ENCODE results near the gene WNT7B.

GRCh38 chr22:46025973-46026898 is 49.3 kb upstream of the WNT7B start:
- TF ChIP-seq, protein P1, sequence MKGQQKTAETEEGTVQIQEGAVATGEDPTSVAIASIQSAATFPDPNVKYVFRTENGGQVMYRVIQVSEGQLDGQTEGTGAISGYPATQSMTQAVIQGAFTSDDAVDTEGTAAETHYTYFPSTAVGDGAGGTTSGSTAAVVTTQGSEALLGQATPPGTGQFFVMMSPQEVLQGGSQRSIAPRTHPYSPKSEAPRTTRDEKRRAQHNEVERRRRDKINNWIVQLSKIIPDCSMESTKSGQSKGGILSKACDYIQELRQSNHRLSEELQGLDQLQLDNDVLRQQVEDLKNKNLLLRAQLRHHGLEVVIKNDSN (IDR thresholded peaks at IDR 0.05; ENCODE audit: borderline replicate concordance, low read depth) = no peak
- TF ChIP-seq CTCF (IDR thresholded peaks at IDR 0.05) (no peak), RFX5 (IDR thresholded peaks at IDR 0.05; ENCODE audit: low read length) (no peak), NRF1 (IDR thresholded peaks at IDR 0.05; ENCODE audit: low read depth, low read length) (no peak), JUND (IDR thresholded peaks at IDR 0.05) (no peak), GABPA (IDR thresholded peaks at IDR 0.05; ENCODE audit: low read depth) (no peak), EP300 (IDR thresholded peaks at IDR 0.05; ENCODE audit: borderline replicate concordance in 1 of 2, low read depth in 1 of 2, low read length in 1 of 2) (no peak), YY1 (IDR thresholded peaks at IDR 0.05; ENCODE audit: low read depth) (no peak), SMC3 (IDR thresholded peaks at IDR 0.05; ENCODE audit: low read depth, low read length) (no peak), TAF1 (IDR thresholded peaks at IDR 0.05; ENCODE audit: borderline replicate concordance, low read depth, low read length) (no peak)
- TF ChIP-seq, protein P2, sequence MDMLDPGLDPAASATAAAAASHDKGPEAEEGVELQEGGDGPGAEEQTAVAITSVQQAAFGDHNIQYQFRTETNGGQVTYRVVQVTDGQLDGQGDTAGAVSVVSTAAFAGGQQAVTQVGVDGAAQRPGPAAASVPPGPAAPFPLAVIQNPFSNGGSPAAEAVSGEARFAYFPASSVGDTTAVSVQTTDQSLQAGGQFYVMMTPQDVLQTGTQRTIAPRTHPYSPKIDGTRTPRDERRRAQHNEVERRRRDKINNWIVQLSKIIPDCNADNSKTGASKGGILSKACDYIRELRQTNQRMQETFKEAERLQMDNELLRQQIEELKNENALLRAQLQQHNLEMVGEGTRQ (IDR thresholded peaks at IDR 0.05; ENCODE audit: borderline replicate concordance, low read depth, low read length) = no peak
